Activated CD4-positive, alpha-beta T cell treated with anti-CD3 and anti-CD28 coated beads, Interleukin-2, amount 50 U/mL, for 1 hour (primary cell): ENCODE measurements around the gene PAX8.

Experiments
- DNase-seq: peaks from one replicate; pipeline ENCODE4 v3.0.0-alpha.2; 2020

Gene PAX8

GRCh38 chr2:113236367-113237159, 42.2 kb downstream of the PAX8 start:
- no peak for DNase-seq

- DNase-seq: peak; percentile 37
Measured at GRCh38 chr2:113235347-113236226, 43.1 kb downstream of the PAX8 start.

- DNase-seq: no peak
Measured at GRCh38 chr2:113234721-113235346, 43.9 kb downstream of the PAX8 start.

- DNase-seq: no peak
Measured at GRCh38 chr2:113233593-113234550, 44.8 kb downstream of the PAX8 start.

- no peak for DNase-seq
Measured at GRCh38 chr2:113232740-113233139, 46.0 kb downstream of the PAX8 start.

GRCh38 chr2:113232123-113232522, 46.6 kb downstream of the PAX8 start:
- no peak for DNase-seq

GRCh38 chr2:113231064-113231463, 47.7 kb downstream of the PAX8 start:
- no peak for DNase-seq

GRCh38 chr2:113230531-113230930, 48.2 kb downstream of the PAX8 start:
- no peak for DNase-seq

- DNase-seq: no peak
Measured at GRCh38 chr2:113229795-113230194, 48.9 kb downstream of the PAX8 start.

- DNase-seq: no peak
Measured at GRCh38 chr2:113228991-113229716, 49.6 kb downstream of the PAX8 start.

GRCh38 chr2:113228351-113228750, 50.4 kb downstream of the PAX8 start:
- DNase-seq: no peak

- DNase-seq: no peak
Measured at GRCh38 chr2:113227698-113228097, 51.0 kb downstream of the PAX8 start.

- DNase-seq: no peak
Measured at GRCh38 chr2:113227290-113227689, 51.4 kb downstream of the PAX8 start.

- no peak for DNase-seq
Measured at GRCh38 chr2:113226462-113226861, 52.3 kb downstream of the PAX8 start.

GRCh38 chr2:113225263-113226259, 53.2 kb downstream of the PAX8 start:
- DNase-seq: no peak

- DNase-seq: no peak
Measured at GRCh38 chr2:113224647-113225236, 54.0 kb downstream of the PAX8 start.

- no peak for DNase-seq
Measured at GRCh38 chr2:113223813-113224212, 54.9 kb downstream of the PAX8 start.

- DNase-seq: no peak
Measured at GRCh38 chr2:113221846-113222245, 56.9 kb downstream of the PAX8 start.

GRCh38 chr2:113220970-113221708, 57.6 kb downstream of the PAX8 start:
- DNase-seq: no peak
